Nephron (organoid): ENCODE measurements around the gene ARFRP1.

Experiments
- H3K27ac Mint-ChIP-seq, 3 experiments: 2 replicates each; pipeline ENCODE4 v1.8.0; 2020; ENCODE audit warnings: mixed read lengths in 3 of 3, mild to moderate bottlenecking in 2 of 3, moderate library complexity in 1 of 3
- H3K27me3 Mint-ChIP-seq: 2 replicates; pipeline ENCODE4 v1.8.0; 2021; ENCODE audit warnings: low read depth, mild to moderate bottlenecking, moderate library complexity, mixed read lengths
- H3K36me3 Mint-ChIP-seq: 2 replicates; pipeline ENCODE4 v1.8.0; 2020; ENCODE audit warnings: low read depth, mixed read lengths
- H3K4me1 Mint-ChIP-seq: 2 replicates; pipeline ENCODE4 v1.8.0; 2020; ENCODE audit warnings: mixed read lengths
- H3K4me3 Mint-ChIP-seq, 3 experiments: 2 replicates each; pipeline ENCODE4 v1.8.0; 2020; ENCODE audit warnings: mild to moderate bottlenecking in 3 of 3, mixed read lengths in 3 of 3, moderate library complexity in 2 of 3
- H3K9me3 Mint-ChIP-seq: 2 replicates; pipeline ENCODE4 v1.8.0; 2020; ENCODE audit warnings: mixed read lengths
- TF ChIP-seq, protein P1 (sequence below), 3 experiments: fragments of 200-600 bp; sonication (generic); IDR thresholded peaks; one replicate each; pipeline ENCODE4 v1.5.0; 2021; ENCODE audit warnings: antibody characterized with exemption in 3 of 3; ENCODE audit not compliant: unreplicated experiment in 3 of 3

Gene ARFRP1

GRCh38 chr20:63737945-63738686 is 30.3 kb upstream of the ARFRP1 start:
- H3K4me3 Mint-ChIP-seq, result peak overlapping the region in 1 of 3 experiments; percentile 27
- no peaks in the 10 kb centered on the region for H3K4me1 Mint-ChIP-seq
- TF ChIP-seq, protein P1, sequence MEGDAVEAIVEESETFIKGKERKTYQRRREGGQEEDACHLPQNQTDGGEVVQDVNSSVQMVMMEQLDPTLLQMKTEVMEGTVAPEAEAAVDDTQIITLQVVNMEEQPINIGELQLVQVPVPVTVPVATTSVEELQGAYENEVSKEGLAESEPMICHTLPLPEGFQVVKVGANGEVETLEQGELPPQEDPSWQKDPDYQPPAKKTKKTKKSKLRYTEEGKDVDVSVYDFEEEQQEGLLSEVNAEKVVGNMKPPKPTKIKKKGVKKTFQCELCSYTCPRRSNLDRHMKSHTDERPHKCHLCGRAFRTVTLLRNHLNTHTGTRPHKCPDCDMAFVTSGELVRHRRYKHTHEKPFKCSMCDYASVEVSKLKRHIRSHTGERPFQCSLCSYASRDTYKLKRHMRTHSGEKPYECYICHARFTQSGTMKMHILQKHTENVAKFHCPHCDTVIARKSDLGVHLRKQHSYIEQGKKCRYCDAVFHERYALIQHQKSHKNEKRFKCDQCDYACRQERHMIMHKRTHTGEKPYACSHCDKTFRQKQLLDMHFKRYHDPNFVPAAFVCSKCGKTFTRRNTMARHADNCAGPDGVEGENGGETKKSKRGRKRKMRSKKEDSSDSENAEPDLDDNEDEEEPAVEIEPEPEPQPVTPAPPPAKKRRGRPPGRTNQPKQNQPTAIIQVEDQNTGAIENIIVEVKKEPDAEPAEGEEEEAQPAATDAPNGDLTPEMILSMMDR (IDR thresholded peaks at IDR 0.05; ENCODE audit: unreplicated experiment in 3 of 3), result no peak

GRCh38 chr20:63737695-63737944 is 29.8 kb upstream of the ARFRP1 start:
- Mint-ChIP-seq H3K9me3 (no peaks in the 10 kb centered on the region), H3K4me1 (no peaks in the 10 kb centered on the region), H3K27me3 (peaks cover 5% of the 10 kb centered on the region), H3K4me3 (no peak overlapping the region), H3K27ac (no peak overlapping the region), H3K36me3 (peaks cover 18% of the 10 kb centered on the region)
- TF ChIP-seq, protein P1 (IDR thresholded peaks at IDR 0.05; ENCODE audit: unreplicated experiment in 3 of 3), result no peak

More at GRCh38 chr20:63737945-63738686, 30.3 kb upstream of the ARFRP1 start:
- Mint-ChIP-seq H3K27me3 (peaks cover 5% of the 10 kb centered on the region), H3K9me3 (no peaks in the 10 kb centered on the region), H3K36me3 (peaks cover 18% of the 10 kb centered on the region), H3K27ac (no peak overlapping the region)

DNA sequence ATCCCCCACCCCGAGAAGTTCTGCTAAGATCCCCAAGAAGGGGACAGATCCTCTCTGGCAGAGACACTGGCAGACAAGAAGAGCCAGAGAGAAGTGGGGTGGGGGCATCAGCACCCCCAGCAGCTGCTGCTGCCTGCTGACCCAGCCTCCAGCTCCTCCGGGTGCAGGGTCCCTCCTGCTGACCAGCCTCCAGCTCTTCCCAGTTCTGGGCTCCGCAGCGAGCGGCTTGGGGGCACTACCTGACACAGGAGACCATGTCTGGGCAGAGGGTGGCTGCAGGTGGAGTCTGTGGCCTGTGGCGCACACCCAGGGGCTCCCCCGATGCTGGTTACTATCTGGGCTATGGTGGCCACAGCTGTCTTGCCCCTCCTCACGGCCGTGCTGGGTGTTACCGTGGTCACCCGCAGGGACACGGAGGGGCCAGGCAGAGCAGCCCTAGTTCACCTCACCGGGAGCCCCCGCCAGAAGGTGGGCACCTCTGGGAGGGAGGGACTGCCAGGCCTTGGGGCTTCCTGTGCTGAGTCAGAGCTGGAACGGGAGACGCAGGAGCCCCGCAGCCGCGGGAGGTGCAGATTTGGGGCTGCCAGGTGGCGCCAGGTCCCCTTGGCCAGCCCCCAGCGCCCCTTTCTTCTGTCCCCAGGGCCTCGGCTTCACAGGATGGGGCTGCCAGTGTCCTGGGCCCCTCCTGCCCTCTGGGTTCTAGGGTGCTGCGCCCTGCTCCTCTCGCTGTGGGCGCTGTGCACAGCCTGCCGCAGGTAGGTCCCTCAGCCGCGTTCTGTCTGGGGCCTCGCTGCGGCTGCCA is 29.3 kb upstream of the ARFRP1 start:
- Mint-ChIP-seq H3K4me1 (no peaks in the 10 kb centered on the region), H3K27me3 (peaks cover 5% of the 10 kb centered on the region), H3K4me3 (no peak overlapping the region), H3K9me3 (no peaks in the 10 kb centered on the region), H3K36me3 (peaks cover 18% of the 10 kb centered on the region), H3K27ac (no peak overlapping the region)
- TF ChIP-seq, protein P1 (IDR thresholded peaks at IDR 0.05; ENCODE audit: unreplicated experiment in 3 of 3), result no peak

- Mint-ChIP-seq H3K4me1 (no peaks in the 10 kb centered on the region), H3K27me3 (peaks cover 5% of the 10 kb centered on the region), H3K27ac (no peak within 1 kb of the TSS), H3K36me3 (peaks cover 18% of the 10 kb centered on the region), H3K4me3 (peak within 1 kb of the TSS in 2 of 3 experiments; percentile 9 to 17), H3K9me3 (no peaks in the 10 kb centered on the region)
- TF ChIP-seq, protein P1 (IDR thresholded peaks at IDR 0.05; ENCODE audit: unreplicated experiment in 3 of 3), result no peak
These were observed 28.3 kb upstream of the ARFRP1 start, which contains the start of gene LIME1 for GRCh38 chr20:63735859-63736718. Gene LIME1, plus strand, starts transcription at chr20:63736664. Its CDS starts 886 bp downstream, at chr20:63737550.

- no peak overlapping the region for H3K27ac Mint-ChIP-seq
- H3K36me3 Mint-ChIP-seq, result peaks cover 21% of the 10 kb centered on the region
- H3K27me3 Mint-ChIP-seq, result peaks cover 5% of the 10 kb centered on the region
- no peaks in the 10 kb centered on the region for H3K9me3 Mint-ChIP-seq
- TF ChIP-seq, protein P1 (IDR thresholded peaks at IDR 0.05; ENCODE audit: unreplicated experiment in 3 of 3), result no peak
- H3K4me3 Mint-ChIP-seq, result no peak overlapping the region
- no peaks in the 10 kb centered on the region for H3K4me1 Mint-ChIP-seq
These were observed 27.4 kb upstream of the ARFRP1 start for GRCh38 chr20:63734946-63735858.
